H1 (cell line): ENCODE measurements around the gene ABHD17B. TPM values are rescaled to one million over a fixed set of nuclear protein-coding genes. Genes with fewer than 3 reads are reported as not detected.

Source experiments
- CTCF ChIA-PET: fragments of 300-600 bp; sonication (Branson Sonifier 250); formaldehyde crosslinking; loops from one replicate; lab custom pipeline; 2021; ENCODE audit not compliant: partially characterized antibody; lab: Charles Lee
- POLR2A ChIA-PET: fragments of 300-600 bp; sonication (Branson Sonifier 250); formaldehyde crosslinking; loops from one replicate; lab custom pipeline; 2021; ENCODE audit warnings: inconsistent platforms; ENCODE audit not compliant: partially characterized antibody; lab: Charles Lee
- DNase-seq, 2 experiments: peaks; one replicate each; pipeline versions ENCODE4 v3.0.0 to v3.0.0-alpha.2; 2010 to 2022; ENCODE audit warnings: low spot score in 2 of 2, low read depth in 1 of 2, mixed read lengths in 1 of 2
- FAIRE-seq: peaks from 2 replicates; lab custom pipeline; 2011; peaks lifted over from hg19 to GRCh38; lab: Jason Lieb, UNC
- H2AFZ ChIP-seq: 2 replicates; pipeline ENCODE4 v1.8.1; 2012; ENCODE audit warnings: low read length, inconsistent platforms
- H2AK5ac ChIP-seq: 2 replicates; pipeline ENCODE4 v1.6.1; 2013; ENCODE audit warnings: low read depth, low read length
- H2BK120ac ChIP-seq: replicated peaks from 2 replicates; pipeline ENCODE3; 2013; ENCODE audit warnings: low read depth, low read length, inconsistent platforms
- H2BK12ac ChIP-seq: 2 replicates; pipeline ENCODE4 v1.6.1; 2013; ENCODE audit warnings: low read depth, low read length
- H2BK15ac ChIP-seq: 2 replicates; pipeline ENCODE4 v1.6.1; 2013; ENCODE audit warnings: low read length
- H2BK20ac ChIP-seq: 2 replicates; pipeline ENCODE4 v1.6.1; 2013; ENCODE audit warnings: low read length
- H2BK5ac ChIP-seq: 2 replicates; pipeline ENCODE4 v1.6.1; 2013; ENCODE audit warnings: low read depth, low read length
- H3K14ac ChIP-seq: 2 replicates; pipeline ENCODE4 v1.6.1; 2013; ENCODE audit warnings: inconsistent platforms; ENCODE audit not compliant: insufficient read length
- H3K18ac ChIP-seq: 2 replicates; pipeline ENCODE4 v1.6.1; 2013; ENCODE audit warnings: low read length; ENCODE audit errors: extremely low read depth
- H3K23ac ChIP-seq: 2 replicates; pipeline ENCODE4 v1.6.1; 2013; ENCODE audit warnings: inconsistent platforms; ENCODE audit not compliant: insufficient read length
- H3K23me2 ChIP-seq: 2 replicates; pipeline ENCODE4 v1.6.1; 2013; ENCODE audit warnings: low read depth, low read length
- H3K27ac ChIP-seq: 2 replicates; pipeline ENCODE4 v1.6.1; 2011; ENCODE audit warnings: low read depth, low read length, inconsistent platforms
- H3K27me3 ChIP-seq, 4 experiments: replicated peaks in 1 of 4; 1 replicate in 1 of 4; 2 replicates in 3 of 4; pipeline versions ENCODE4 v1.6.1 to v1.8.1; 2011 to 2013; ENCODE audit warnings: low read length in 3 of 4, mild to moderate bottlenecking in 3 of 4, inconsistent platforms in 2 of 4, mixed read lengths in 2 of 4, moderate library complexity in 1 of 4; ENCODE audit not compliant: control insufficient read depth in 3 of 4, insufficient read depth in 3 of 4; ENCODE audit errors: extremely low read depth in 1 of 4
- H3K36me3 ChIP-seq, 4 experiments: 2 replicates each; pipeline versions ENCODE4 v1.6.1 to v1.8.1; 2011 to 2013; ENCODE audit warnings: mild to moderate bottlenecking in 4 of 4, low read length in 3 of 4, moderate library complexity in 2 of 4, control low read depth in 1 of 4, inconsistent platforms in 1 of 4; ENCODE audit not compliant: insufficient read depth in 4 of 4, control insufficient read depth in 2 of 4
- H3K4ac ChIP-seq: replicated peaks from 2 replicates; pipeline ENCODE3; 2013; ENCODE audit warnings: low read length, low read depth, mixed read lengths, inconsistent platforms; ENCODE audit not compliant: insufficient read length
- H3K4me1 ChIP-seq, 4 experiments: replicated peaks in 1 of 4; 1 replicate in 1 of 4; 2 replicates in 3 of 4; pipeline versions ENCODE4 v1.6.1 to v1.8.1; 2011 to 2013; ENCODE audit warnings: low read length in 3 of 4, inconsistent platforms in 2 of 4, mixed read lengths in 1 of 4; ENCODE audit not compliant: insufficient read depth in 4 of 4, control insufficient read depth in 3 of 4
- H3K4me2 ChIP-seq, 2 experiments: 2 replicates each; pipeline versions ENCODE4 v1.6.1 to v1.8.1; 2011 to 2013; ENCODE audit warnings: low read depth in 2 of 2, low read length in 2 of 2, control low read depth in 1 of 2, inconsistent platforms in 1 of 2, mild to moderate bottlenecking in 1 of 2; ENCODE audit not compliant: insufficient read depth in 1 of 2
- H3K4me3 ChIP-seq, 4 experiments: fragments of 200-600, 300-600 bp in 1 of 4; sonication (generic), shearing (Covaris generic), sonication (Bioruptor Twin) in 1 of 4; 2 replicates each; pipeline versions ENCODE4 v1.5.1 to v1.8.1; 2011 to 2016; ENCODE audit warnings: low read length in 4 of 4, low read depth in 3 of 4, control low read depth in 2 of 4, inconsistent platforms in 2 of 4, mild to moderate bottlenecking in 2 of 4, mixed read lengths in 1 of 4, moderate library complexity in 1 of 4; ENCODE audit not compliant: insufficient read depth in 2 of 4; ENCODE audit errors: extremely low read depth in 1 of 4
- H3K56ac ChIP-seq: replicated peaks from 2 replicates; pipeline ENCODE3; 2013; ENCODE audit warnings: low read depth, mild to moderate bottlenecking, mixed read lengths, low read length, inconsistent platforms; ENCODE audit not compliant: insufficient read length
- H3K79me1 ChIP-seq: 2 replicates; pipeline ENCODE4 v1.6.1; 2013; ENCODE audit warnings: low read depth, low read length, control low read depth
- H3K79me2 ChIP-seq, 2 experiments: 2 replicates each; pipeline versions ENCODE4 v1.6.1 to v1.8.1; 2012 to 2013; ENCODE audit warnings: low read length in 2 of 2, mild to moderate bottlenecking in 2 of 2, inconsistent platforms in 1 of 2; ENCODE audit not compliant: insufficient read depth in 2 of 2, control insufficient read depth in 1 of 2
- H3K9ac ChIP-seq, 4 experiments: replicated peaks in 1 of 4; 1 replicate in 1 of 4; 2 replicates in 3 of 4; pipeline versions ENCODE4 v1.6.1 to v1.8.1; 2011 to 2013; ENCODE audit warnings: low read depth in 3 of 4, low read length in 3 of 4, control low read depth in 2 of 4, mild to moderate bottlenecking in 2 of 4, moderate library complexity in 2 of 4, inconsistent platforms in 1 of 4; ENCODE audit errors: extremely low read depth in 1 of 4
- H3K9me3 ChIP-seq, 2 experiments: 2 replicates each; pipeline versions ENCODE4 v1.6.1 to v1.8.1; 2012 to 2013; ENCODE audit warnings: mild to moderate bottlenecking in 2 of 2, moderate library complexity in 2 of 2, control low read depth in 1 of 2, inconsistent platforms in 1 of 2, low read depth in 1 of 2, low read length in 1 of 2, mixed read lengths in 1 of 2; ENCODE audit not compliant: insufficient read depth in 2 of 2
- H4K20me1 ChIP-seq, 2 experiments: replicated peaks in 1 of 2; 2 replicates each; pipeline versions ENCODE3 to v1.8.1; 2011 to 2013; ENCODE audit warnings: inconsistent platforms in 2 of 2, low read length in 2 of 2, mild to moderate bottlenecking in 1 of 2; ENCODE audit not compliant: insufficient read depth in 2 of 2, control insufficient read depth in 1 of 2
- H4K5ac ChIP-seq: 2 replicates; pipeline ENCODE4 v1.6.1; 2013; ENCODE audit warnings: low read length, low read depth, mixed read lengths, inconsistent platforms; ENCODE audit not compliant: insufficient read length
- H4K8ac ChIP-seq: 2 replicates; pipeline ENCODE4 v1.8.0; 2013; ENCODE audit warnings: mild to moderate bottlenecking, moderate library complexity, low read length, inconsistent platforms; ENCODE audit not compliant: insufficient read depth; ENCODE audit errors: extremely low read depth
- H4K91ac ChIP-seq: replicated peaks from 2 replicates; pipeline ENCODE3; 2013; ENCODE audit warnings: low read length, mixed read lengths, inconsistent platforms; ENCODE audit not compliant: insufficient read length
- ASH2L ChIP-seq: fragments of 200-600, 300-600 bp; sonication (generic); IDR thresholded peaks from one replicate; pipeline ENCODE4 v1.7.1; 2017; ENCODE audit warnings: low read length
- NANOG ChIP-seq: IDR thresholded peaks from 2 replicates; pipeline ENCODE4 v1.6.1; 2011; ENCODE audit warnings: low read length, low read depth, mild to moderate bottlenecking, inconsistent platforms; ENCODE audit not compliant: insufficient read depth, poor library complexity, severe bottlenecking
- RBBP5 ChIP-seq: IDR thresholded peaks from 2 replicates; pipeline ENCODE4 v1.7.1; 2012; ENCODE audit warnings: low read depth, mild to moderate bottlenecking, inconsistent platforms, low read length, moderate library complexity, borderline replicate concordance
- ZNF274 ChIP-seq: IDR thresholded peaks from 2 replicates; pipeline ENCODE4 v1.7.0; 2012; ENCODE audit warnings: low read length, borderline replicate concordance; ENCODE audit errors: extremely low read depth
- WGBS, 2 experiments: shearing (Covaris generic) in 1 of 2; methylation state at CpG; one replicate each; pipeline versions ENCODE4 v1.1.6 to v1.1.7; 2013 to 2015; ENCODE audit warnings: low lambda C conversion rate in 2 of 2, mixed read lengths in 2 of 2, inconsistent platforms in 1 of 2, low coverage in 1 of 2, missing lambda C conversion rate in 1 of 2; ENCODE audit not compliant: insufficient replicate concordance in 2 of 2, insufficient coverage in 1 of 2, insufficient read length in 1 of 2; ENCODE audit errors: extremely low coverage in 1 of 2, missing lambda C conversion rate in 1 of 2; 5-methylcytosine and 5-hydroxymethylcytosine counted together
- polyA plus RNA-seq, 7 experiments: library from polyadenylated mRNA; depleted of rRNA in 3 of 7; stranded (reverse) in 5 of 7; unstranded in 2 of 7; fragments of >200 nt in 5 of 7; fragments of 200-250 nt in 2 of 7; gene quantifications; 1 replicate in 5 of 7; 2 replicates in 1 of 7; 4 replicates in 1 of 7; pipeline versions ENCODE4 v1.2.1 to v1.2.3, GENCODE V29; 2011 to 2013; ENCODE audit warnings: missing spikeins in 2 of 7, mixed read lengths in 2 of 7
- total RNA-seq: library from RNA; stranded (reverse); fragmentation: NEBNext Ultra II Directional; extraction: Animal tissue kit (Norgen Biotek cat#: 25700); gene quantifications from 2 replicates; pipeline ENCODE4 v1.2.1, GENCODE V29; 2021

Gene ABHD17B
- total and polyA plus RNA-seq, 2 of the 8 experiments (the other 6 are each of a cell fraction or from before 2014, with no cell fraction given), result 37.2 to 60.8 TPM

GRCh38 chr9:71885467-71885866 is 25.5 kb downstream of the ABHD17B start:
- H2BK120ac ChIP-seq, result no peak overlapping the region
- no peak for DNase-seq
- no peak for FAIRE-seq
- H4K8ac ChIP-seq, result no peak overlapping the region
- WGBS, 2 experiments, result 85% methylated on average over 2 of the region's 2 CpGs; no CpG with 5 or more reads in 1 of the 2 experiments
- H3K23me2 ChIP-seq, result no peaks in the 10 kb centered on the region
- H4K20me1 ChIP-seq, result peaks cover 5 to 7% of the 10 kb centered on the region in 2 experiments
- no peak overlapping the region for H2AFZ ChIP-seq
- H3K79me1 ChIP-seq, result no peaks in the 10 kb centered on the region
- H4K5ac ChIP-seq, result no peak overlapping the region
- TF ChIP-seq RBBP5 (no peak), ZNF274 (no peak), ASH2L (no peak), NANOG (no peak)
- peaks cover 28 to 100% of the 10 kb centered on the region in 2 experiments for H3K79me2 ChIP-seq
- no peak overlapping the region for H2BK12ac ChIP-seq
- peaks cover 0 to 7% (median 0%) of the 10 kb centered on the region in 4 experiments; a peak in 3 of 8 replicates for H3K36me3 ChIP-seq
- H2BK15ac ChIP-seq, result no peak overlapping the region
- no peak overlapping the region for H4K91ac ChIP-seq
- H3K14ac ChIP-seq, result no peak overlapping the region
- H2BK5ac ChIP-seq, result no peak overlapping the region
- no peak overlapping the region for H2AK5ac ChIP-seq
- no peak overlapping the region for H3K23ac ChIP-seq
- no peak overlapping the region for H3K4ac ChIP-seq
- no peak overlapping the region for H3K56ac ChIP-seq
- H3K9ac ChIP-seq, result no peak overlapping the region
- no peak overlapping the region for H3K18ac ChIP-seq
- no peak overlapping the region for H3K4me2 ChIP-seq
- H2BK20ac ChIP-seq, result no peak overlapping the region
- H3K4me1 ChIP-seq, result peaks cover 0 to 2% (median 0%) of the 10 kb centered on the region in 4 experiments; a peak in 2 of 7 replicates
- H3K27me3 ChIP-seq, result no peaks in the 10 kb centered on the region
- H3K9me3 ChIP-seq, result 0 out of 4 replicates have a peak, but pooled peaks cover 0 to 5% of the 10 kb centered on the region in 2 experiments
- ChIA-PET POLR2A (interaction anchor here (0.6 to 0.7 kb wide), 2 partner anchors 10 to 41 kb away, joined by 3 read pairs; no protein-coding TSS in a partner anchor), CTCF (interaction anchor here (1.6 kb wide), 1 partner anchor 11 kb away, joined by 3 read pairs; no protein-coding TSS in a partner anchor)
- H3K27ac ChIP-seq, result no peak overlapping the region
- H3K4me3 ChIP-seq, result no peak overlapping the region
